WTC11 (cell line): Measurements from ENCODE around the gene CDH13. TPM values are rescaled to one million over a fixed set of nuclear protein-coding genes. Genes with fewer than 3 reads are reported as not detected.

ENCODE experiments used
- ATAC-seq: fragments of 200-7000 bp; cut with Tn5 transposase; 2 replicates; pipeline ENCODE4 v1.10.0; 2021; ENCODE audit warnings: mild to moderate bottlenecking, moderate library complexity
- CTCF ChIA-PET: fragments of 300-600 bp; sonication (Branson Sonifier 250); formaldehyde crosslinking; loops from one replicate; lab custom pipeline; 2021; ENCODE audit warnings: antibody characterized with exemption; lab: Charles Lee
- POLR2A ChIA-PET: fragments of 350-600 bp; sonication (Branson Sonifier 250); formaldehyde crosslinking; loops from one replicate; lab custom pipeline; 2021; ENCODE audit warnings: antibody characterized with exemption; lab: Charles Lee
- DNase-seq: peaks from one replicate; pipeline ENCODE4 v3.0.0; 2021; ENCODE audit warnings: low spot score
- H3K27ac Mint-ChIP-seq: 2 replicates; pipeline ENCODE4 v1.8.0; 2021; ENCODE audit warnings: mixed read lengths
- H3K27me3 Mint-ChIP-seq: 2 replicates; pipeline ENCODE4 v1.8.0; 2021; ENCODE audit warnings: low read depth, mild to moderate bottlenecking, moderate library complexity, mixed read lengths
- H3K36me3 Mint-ChIP-seq: 2 replicates; pipeline ENCODE4 v1.8.0; 2021; ENCODE audit warnings: mixed read lengths
- H3K4me1 Mint-ChIP-seq: 2 replicates; pipeline ENCODE4 v1.8.0; 2022; ENCODE audit warnings: mixed read lengths
- H3K4me3 Mint-ChIP-seq: 2 replicates; pipeline ENCODE4 v1.8.0; 2021; ENCODE audit warnings: mild to moderate bottlenecking, moderate library complexity, mixed read lengths
- H3K9me3 Mint-ChIP-seq: 2 replicates; pipeline ENCODE4 v1.8.0; 2021; ENCODE audit warnings: mixed read lengths
- ATF1 ChIP-seq: sonication (generic); formaldehyde crosslinking; IDR thresholded peaks from 2 replicates; pipeline ENCODE4 v1.8.1; 2023; ENCODE audit warnings: mild to moderate bottlenecking, moderate library complexity, missing genetic modification reagents
- ATF3 ChIP-seq: sonication (generic); formaldehyde crosslinking; conservative IDR thresholded peaks from 2 replicates; pipeline ENCODE4 v1.8.1; 2022; ENCODE audit warnings: mild to moderate bottlenecking, missing genetic modification reagents
- E2F4 ChIP-seq: sonication (generic); formaldehyde crosslinking; IDR thresholded peaks from 2 replicates; pipeline ENCODE4 v1.8.1; 2022; ENCODE audit warnings: low read depth, mild to moderate bottlenecking, moderate library complexity, missing genetic modification reagents, borderline replicate concordance
- ESRRA ChIP-seq: sonication (generic); formaldehyde crosslinking; IDR thresholded peaks from 2 replicates; pipeline ENCODE4 v1.8.1; 2022; ENCODE audit warnings: mild to moderate bottlenecking, missing genetic modification reagents, borderline replicate concordance
- HMGA2 ChIP-seq: fragments of 250-450 bp; sonication (Bioruptor Pico); IDR thresholded peaks from 2 replicates; pipeline ENCODE4 v1.4.0; 2021; ENCODE audit warnings: mild to moderate bottlenecking, moderate library complexity
- IRF2 ChIP-seq: sonication (generic); formaldehyde crosslinking; IDR thresholded peaks from 2 replicates; pipeline ENCODE4 v1.8.0; 2022; ENCODE audit warnings: low read depth, missing genetic modification reagents, borderline replicate concordance
- NFYB ChIP-seq: sonication (generic); formaldehyde crosslinking; conservative IDR thresholded peaks from 2 replicates; pipeline ENCODE4 v1.8.0; 2022; ENCODE audit warnings: low read depth, missing genetic modification reagents
- OVOL2 ChIP-seq: fragments of 250-450 bp; sonication (Bioruptor Pico); IDR thresholded peaks from 2 replicates; pipeline ENCODE4 v1.9.0; 2021; ENCODE audit warnings: mild to moderate bottlenecking, borderline replicate concordance
- RORB ChIP-seq: fragments of 250-450 bp; sonication (Bioruptor Pico); IDR thresholded peaks from 2 replicates; pipeline ENCODE4 v1.9.0; 2021; ENCODE audit warnings: mild to moderate bottlenecking
- SMAD3 ChIP-seq: sonication (generic); formaldehyde crosslinking; IDR thresholded peaks from 2 replicates; pipeline ENCODE4 v1.8.0; 2022; ENCODE audit warnings: missing genetic modification reagents, mild to moderate bottlenecking, borderline replicate concordance
- TEAD1 ChIP-seq: sonication (generic); formaldehyde crosslinking; IDR thresholded peaks from 2 replicates; pipeline ENCODE4 v1.8.0; 2022; ENCODE audit warnings: mild to moderate bottlenecking, missing genetic modification reagents
- TEAD4 ChIP-seq: sonication (generic); formaldehyde crosslinking; IDR thresholded peaks from 2 replicates; pipeline ENCODE4 v1.8.0; 2022; ENCODE audit warnings: mild to moderate bottlenecking, missing genetic modification reagents
- ZNF232 ChIP-seq: sonication (generic); formaldehyde crosslinking; IDR thresholded peaks from 2 replicates; pipeline ENCODE4 v1.8.0; 2022; ENCODE audit warnings: mild to moderate bottlenecking, missing genetic modification reagents
- ZNF263 ChIP-seq: sonication (generic); formaldehyde crosslinking; IDR thresholded peaks from 2 replicates; pipeline ENCODE4 v1.8.1; 2022; ENCODE audit warnings: low read depth, mild to moderate bottlenecking, moderate library complexity, missing genetic modification reagents
- ZNF416 ChIP-seq: fragments of 250-450 bp; sonication (Bioruptor Pico); IDR thresholded peaks from 2 replicates; pipeline ENCODE4 v1.9.0; 2021; ENCODE audit warnings: mild to moderate bottlenecking, inconsistent platforms
- ZNF671 ChIP-seq: fragments of 250-450 bp; sonication (Bioruptor Pico); IDR thresholded peaks from 2 replicates; pipeline ENCODE4 v1.8.0; 2021; ENCODE audit warnings: mild to moderate bottlenecking
- total RNA-seq: library from RNA; stranded (reverse); gene quantifications from 3 replicates; pipeline ENCODE4 v1.2.3, GENCODE V29; 2021
- TF ChIP-seq, protein P1 (sequence below): fragments of 250-450 bp; sonication (Bioruptor Pico); IDR thresholded peaks from 2 replicates; pipeline ENCODE4 v1.8.0; 2021; ENCODE audit warnings: mild to moderate bottlenecking
- TF ChIP-seq, protein P2 (sequence below): sonication (generic); formaldehyde crosslinking; IDR thresholded peaks from 2 replicates; pipeline ENCODE4 v1.8.0; 2022; ENCODE audit warnings: missing genetic modification reagents
- TF ChIP-seq, protein P3 (sequence below): sonication (generic); formaldehyde crosslinking; IDR thresholded peaks from 2 replicates; pipeline ENCODE4 v1.8.0; 2022; ENCODE audit warnings: mild to moderate bottlenecking, missing genetic modification reagents

The CDH13 gene
- total RNA-seq, 1 experiment from 2014 or later: 0.81 TPM

DNA sequence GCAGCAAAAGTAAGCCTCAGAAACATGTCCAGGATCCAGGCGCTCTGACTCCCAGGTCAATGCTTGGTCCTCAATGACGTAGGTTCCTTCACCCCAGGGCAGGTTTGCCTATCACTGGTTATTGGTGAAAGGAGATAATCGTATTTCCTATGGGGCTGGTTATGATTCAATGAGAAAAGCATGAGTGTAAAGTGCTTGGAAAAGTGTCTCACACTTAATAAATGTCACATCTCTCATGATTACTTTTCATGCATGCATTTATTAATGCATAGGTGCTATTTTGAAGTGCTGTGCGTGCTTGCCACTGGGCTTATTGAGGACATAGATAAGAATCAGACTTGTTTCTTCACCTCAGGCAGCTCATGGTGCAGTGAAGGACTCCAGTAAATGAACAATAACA lies 10.4 kb upstream of the CDH13 start:
- H3K4me1 Mint-ChIP-seq: no peaks in the 10 kb centered on the region
- ChIA-PET CTCF (no interaction called here), POLR2A (no interaction called here)
- no peaks in the 10 kb centered on the region for H3K9me3 Mint-ChIP-seq
- H3K36me3 Mint-ChIP-seq: no peaks in the 10 kb centered on the region
- no peak overlapping the region for H3K4me3 Mint-ChIP-seq
- no peaks in the 10 kb centered on the region; the same call in 1 of the 2 replicates for H3K27me3 Mint-ChIP-seq
- no peak overlapping the region for H3K27ac Mint-ChIP-seq
- DNase-seq (no peak), ATAC-seq (no peak)
- TF ChIP-seq OVOL2 (CRISPR knock-in tag) (no peak), TEAD4 (CRISPR knock-in tag) (no peak), RORB (CRISPR knock-in tag) (no peak), ATF1 (CRISPR knock-in tag) (no peak), HMGA2 (CRISPR knock-in tag) (no peak), E2F4 (no peak), IRF2 (no peak), ATF3 (CRISPR knock-in tag) (no peak), NFYB (CRISPR knock-in tag) (no peak), TEAD1 (CRISPR knock-in tag) (no peak), ZNF671 (CRISPR knock-in tag) (no peak), ZNF416 (CRISPR knock-in tag) (no peak), ZNF263 (no peak), SMAD3 (CRISPR knock-in tag) (no peak), ZNF232 (no peak)
- TF ChIP-seq, protein P1, sequence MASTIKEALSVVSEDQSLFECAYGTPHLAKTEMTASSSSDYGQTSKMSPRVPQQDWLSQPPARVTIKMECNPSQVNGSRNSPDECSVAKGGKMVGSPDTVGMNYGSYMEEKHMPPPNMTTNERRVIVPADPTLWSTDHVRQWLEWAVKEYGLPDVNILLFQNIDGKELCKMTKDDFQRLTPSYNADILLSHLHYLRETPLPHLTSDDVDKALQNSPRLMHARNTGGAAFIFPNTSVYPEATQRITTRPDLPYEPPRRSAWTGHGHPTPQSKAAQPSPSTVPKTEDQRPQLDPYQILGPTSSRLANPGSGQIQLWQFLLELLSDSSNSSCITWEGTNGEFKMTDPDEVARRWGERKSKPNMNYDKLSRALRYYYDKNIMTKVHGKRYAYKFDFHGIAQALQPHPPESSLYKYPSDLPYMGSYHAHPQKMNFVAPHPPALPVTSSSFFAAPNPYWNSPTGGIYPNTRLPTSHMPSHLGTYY: no peak
- TF ChIP-seq, protein P2, sequence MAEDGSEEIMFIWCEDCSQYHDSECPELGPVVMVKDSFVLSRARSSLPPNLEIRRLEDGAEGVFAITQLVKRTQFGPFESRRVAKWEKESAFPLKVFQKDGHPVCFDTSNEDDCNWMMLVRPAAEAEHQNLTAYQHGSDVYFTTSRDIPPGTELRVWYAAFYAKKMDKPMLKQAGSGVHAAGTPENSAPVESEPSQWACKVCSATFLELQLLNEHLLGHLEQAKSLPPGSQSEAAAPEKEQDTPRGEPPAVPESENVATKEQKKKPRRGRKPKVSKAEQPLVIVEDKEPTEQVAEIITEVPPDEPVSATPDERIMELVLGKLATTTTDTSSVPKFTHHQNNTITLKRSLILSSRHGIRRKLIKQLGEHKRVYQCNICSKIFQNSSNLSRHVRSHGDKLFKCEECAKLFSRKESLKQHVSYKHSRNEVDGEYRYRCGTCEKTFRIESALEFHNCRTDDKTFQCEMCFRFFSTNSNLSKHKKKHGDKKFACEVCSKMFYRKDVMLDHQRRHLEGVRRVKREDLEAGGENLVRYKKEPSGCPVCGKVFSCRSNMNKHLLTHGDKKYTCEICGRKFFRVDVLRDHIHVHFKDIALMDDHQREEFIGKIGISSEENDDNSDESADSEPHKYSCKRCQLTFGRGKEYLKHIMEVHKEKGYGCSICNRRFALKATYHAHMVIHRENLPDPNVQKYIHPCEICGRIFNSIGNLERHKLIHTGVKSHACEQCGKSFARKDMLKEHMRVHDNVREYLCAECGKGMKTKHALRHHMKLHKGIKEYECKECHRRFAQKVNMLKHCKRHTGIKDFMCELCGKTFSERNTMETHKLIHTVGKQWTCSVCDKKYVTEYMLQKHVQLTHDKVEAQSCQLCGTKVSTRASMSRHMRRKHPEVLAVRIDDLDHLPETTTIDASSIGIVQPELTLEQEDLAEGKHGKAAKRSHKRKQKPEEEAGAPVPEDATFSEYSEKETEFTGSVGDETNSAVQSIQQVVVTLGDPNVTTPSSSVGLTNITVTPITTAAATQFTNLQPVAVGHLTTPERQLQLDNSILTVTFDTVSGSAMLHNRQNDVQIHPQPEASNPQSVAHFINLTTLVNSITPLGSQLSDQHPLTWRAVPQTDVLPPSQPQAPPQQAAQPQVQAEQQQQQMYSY: no peak

DNA sequence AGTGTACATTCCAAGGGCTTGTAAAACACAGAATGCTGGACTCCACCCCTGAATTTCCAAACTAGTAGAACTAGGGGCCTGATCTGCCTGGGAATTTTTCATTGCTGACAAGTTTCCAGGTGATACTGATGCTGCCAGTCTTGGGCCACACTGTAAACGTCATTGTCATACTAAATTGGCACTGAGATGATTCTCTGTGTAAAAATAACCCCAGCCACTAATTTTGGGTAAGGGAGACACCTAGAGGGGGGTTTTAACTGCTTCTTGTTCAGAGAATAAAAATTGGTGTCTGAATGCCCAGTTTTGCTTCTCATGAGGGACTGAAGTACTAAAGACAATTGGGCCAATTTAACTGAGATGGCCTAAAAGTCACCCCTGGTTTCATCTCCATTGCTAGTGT lies 5.0 kb upstream of the CDH13 start:
- no peak for DNase-seq
- Mint-ChIP-seq H3K4me3 (no peak overlapping the region), H3K4me1 (peaks cover 5% of the 10 kb centered on the region), H3K36me3 (no peaks in the 10 kb centered on the region), H3K27me3 (peaks cover 29% of the 10 kb centered on the region), H3K9me3 (no peaks in the 10 kb centered on the region), H3K27ac (no peak overlapping the region)
- ChIA-PET POLR2A (no interaction called here), CTCF (interaction anchor here (1.2 kb wide), 1 partner anchor 10 kb away, joined by 3 read pairs; no protein-coding TSS in a partner anchor)
- ATAC-seq: no peak
- TF ChIP-seq, protein P3, sequence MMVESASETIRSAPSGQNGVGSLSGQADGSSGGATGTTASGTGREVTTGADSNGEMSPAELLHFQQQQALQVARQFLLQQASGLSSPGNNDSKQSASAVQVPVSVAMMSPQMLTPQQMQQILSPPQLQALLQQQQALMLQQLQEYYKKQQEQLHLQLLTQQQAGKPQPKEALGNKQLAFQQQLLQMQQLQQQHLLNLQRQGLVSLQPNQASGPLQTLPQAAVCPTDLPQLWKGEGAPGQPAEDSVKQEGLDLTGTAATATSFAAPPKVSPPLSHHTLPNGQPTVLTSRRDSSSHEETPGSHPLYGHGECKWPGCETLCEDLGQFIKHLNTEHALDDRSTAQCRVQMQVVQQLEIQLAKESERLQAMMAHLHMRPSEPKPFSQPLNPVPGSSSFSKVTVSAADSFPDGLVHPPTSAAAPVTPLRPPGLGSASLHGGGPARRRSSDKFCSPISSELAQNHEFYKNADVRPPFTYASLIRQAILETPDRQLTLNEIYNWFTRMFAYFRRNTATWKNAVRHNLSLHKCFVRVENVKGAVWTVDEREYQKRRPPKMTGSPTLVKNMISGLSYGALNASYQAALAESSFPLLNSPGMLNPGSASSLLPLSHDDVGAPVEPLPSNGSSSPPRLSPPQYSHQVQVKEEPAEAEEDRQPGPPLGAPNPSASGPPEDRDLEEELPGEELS (CRISPR knock-in tag): no peak
- no peak for TF ChIP-seq ESRRA
